GM23248 (cell line): ENCODE results near the gene MYH9.

ENCODE experiments used
- EZH2 ChIP-seq: fragments of 200-600 bp; sonication (generic); IDR thresholded peaks from 2 replicates; pipeline ENCODE4 v1.6.1; 2018; ENCODE audit warnings: antibody characterized with exemption, mild to moderate bottlenecking; ENCODE audit not compliant: insufficient read depth, poor library complexity, severe bottlenecking
- EZH2phosphoT487 ChIP-seq: fragments of 200-600 bp; sonication (generic); IDR thresholded peaks from 2 replicates; pipeline ENCODE4 v1.6.1; 2018; ENCODE audit warnings: antibody characterized with exemption, moderate library complexity, mild to moderate bottlenecking, low read depth; ENCODE audit not compliant: insufficient read depth

- no peak for TF ChIP-seq EZH2phosphoT487
- no peak for TF ChIP-seq EZH2
Measured at GRCh38 chr22:36328635-36329253, 59.0 kb downstream of the MYH9 start.
